ELF-1 (cell line): ENCODE data around the gene PTPN14.
"Not testable (repeated sequence)": the region's sequence is repeated elsewhere in the genome, so short reads cannot be mapped to it uniquely, and the experiment has no call there.

ENCODE experiments used
- DNase-seq: peaks from one replicate; pipeline ENCODE4 v3.0.0-alpha.2; 2016; ENCODE audit warnings: low read depth, low spot score

PTPN14 gene

DNA sequence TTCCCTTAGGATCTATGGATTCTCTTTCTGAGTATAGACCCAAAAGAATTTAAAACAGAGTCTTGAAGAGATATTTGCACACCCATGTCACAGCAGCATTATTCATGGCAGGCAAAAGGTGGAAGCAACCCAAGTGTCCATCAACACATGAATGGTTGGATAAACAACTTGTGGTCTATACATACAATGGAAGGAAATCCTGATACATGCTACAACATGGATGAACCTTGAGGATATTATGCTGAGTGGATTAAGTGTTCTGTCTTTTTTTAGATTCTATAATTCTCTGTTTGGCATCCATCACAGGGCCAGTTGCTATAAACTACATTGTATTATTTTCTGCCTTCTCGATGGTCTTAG is 39.8 kb downstream of the PTPN14 start:
- no peak for DNase-seq

DNA sequence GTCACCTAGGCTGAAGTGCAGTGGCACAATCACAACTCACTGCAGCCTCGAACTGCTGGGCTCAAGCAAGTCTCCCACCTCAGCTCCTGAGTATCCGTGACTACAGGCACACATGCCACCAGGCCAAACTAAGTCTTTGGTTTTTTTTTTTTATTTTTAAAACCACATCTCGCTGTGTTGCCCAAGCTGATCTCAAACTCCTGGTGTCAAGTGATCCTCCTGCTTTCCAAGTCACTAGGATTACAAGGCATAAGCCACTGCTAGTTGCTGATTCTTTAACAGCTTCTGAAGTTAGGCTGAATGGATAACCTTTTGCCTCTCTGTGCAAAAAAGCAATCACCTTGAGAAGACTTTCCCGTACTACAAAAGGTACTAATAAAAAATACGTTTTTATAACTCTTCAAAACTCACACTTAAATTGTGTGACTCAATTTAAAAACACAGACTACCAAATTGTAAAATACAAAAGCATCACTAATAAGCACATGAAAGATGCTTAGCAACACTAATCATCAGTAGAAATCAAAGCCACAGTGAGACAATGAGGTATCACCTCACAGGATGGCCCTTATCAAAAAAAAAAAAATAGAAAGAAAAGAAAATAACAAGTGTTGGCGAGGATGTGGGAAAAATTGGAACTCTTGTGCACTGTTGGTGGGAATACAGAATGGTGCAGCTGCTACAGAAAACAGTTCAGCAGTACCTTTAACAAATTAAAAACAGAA is 40.3 kb downstream of the PTPN14 start:
- no peak for DNase-seq

DNA sequence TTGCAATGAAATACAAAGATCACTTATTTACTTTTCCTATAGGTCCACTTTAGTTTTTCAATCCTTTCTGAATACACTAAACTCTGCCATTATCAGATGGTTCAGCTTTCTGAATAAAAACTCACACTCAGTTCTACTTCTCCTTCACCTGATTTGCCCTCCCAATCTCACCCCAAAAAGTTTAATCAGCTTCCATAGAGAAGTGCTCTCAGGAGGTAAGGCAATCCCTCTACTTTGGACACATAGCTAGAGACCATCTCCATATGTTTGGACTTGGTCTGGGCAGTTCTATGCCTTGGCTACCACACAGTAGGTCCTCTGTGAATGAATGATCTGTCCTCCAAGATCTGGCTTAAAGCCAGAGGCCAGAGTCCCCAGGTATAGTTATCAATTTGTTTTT is 40.9 kb downstream of the PTPN14 start:
- DNase-seq: no peak

DNA sequence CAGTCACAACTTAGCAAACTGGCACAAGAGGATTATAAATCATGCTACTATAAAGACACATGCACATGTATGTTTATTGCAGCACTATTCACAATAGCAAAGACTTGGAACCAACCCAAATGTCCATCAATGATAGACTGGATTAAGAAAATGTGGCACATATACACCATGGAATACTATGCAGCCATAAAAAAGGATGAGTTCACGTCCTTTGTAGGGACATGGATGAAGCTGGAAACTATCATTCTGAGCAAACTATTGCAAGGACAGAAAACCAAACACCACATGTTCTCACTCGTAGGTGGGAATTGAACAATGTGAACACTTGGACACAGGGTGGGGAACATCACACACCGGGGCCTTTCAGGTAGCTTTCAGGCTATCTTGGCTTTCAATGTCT is 41.8 kb downstream of the PTPN14 start:
- not testable (repeated sequence) for DNase-seq

DNA sequence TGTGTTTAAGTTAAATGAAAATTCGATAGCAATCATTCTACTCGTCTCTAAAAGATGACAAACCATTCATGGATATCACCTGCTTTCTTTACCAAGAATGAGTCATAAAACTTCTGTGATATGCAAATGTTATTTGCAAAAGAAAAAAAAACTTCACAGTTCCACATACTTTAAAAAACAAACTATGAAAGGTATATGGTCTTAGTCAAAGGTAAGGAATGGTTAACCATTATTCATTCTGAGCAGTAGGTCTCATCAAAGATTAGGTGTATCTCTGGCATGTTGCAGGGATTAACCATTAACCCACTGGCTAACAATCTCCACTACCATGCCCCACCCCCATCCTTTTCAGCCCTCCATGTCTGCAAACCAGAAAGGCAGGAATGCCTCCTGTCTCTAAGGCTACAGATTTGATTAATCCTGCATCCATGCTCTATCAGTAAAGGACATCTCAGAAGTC is 44.4 kb downstream of the PTPN14 start:
- DNase-seq: no peak

DNA sequence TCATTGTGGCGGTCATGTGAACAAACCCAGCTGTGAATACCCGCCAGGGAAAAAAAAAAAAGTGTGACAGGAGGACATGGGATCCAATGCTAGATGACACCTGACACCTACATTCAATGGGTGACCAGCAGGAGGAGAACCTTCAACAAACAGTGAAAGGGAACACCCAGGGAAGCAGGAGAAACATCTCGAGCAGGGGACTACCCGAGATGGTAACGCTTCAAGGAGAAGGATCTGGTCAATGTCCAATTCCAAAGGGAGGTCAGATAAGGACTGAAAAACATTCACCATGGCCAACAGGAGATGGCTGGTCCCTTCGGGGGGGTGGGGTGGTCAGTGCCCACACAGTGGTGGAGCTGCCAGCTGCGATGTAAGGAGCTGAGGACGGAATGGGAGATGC is 46.3 kb downstream of the PTPN14 start:
- peak; percentile 51 for DNase-seq

DNA sequence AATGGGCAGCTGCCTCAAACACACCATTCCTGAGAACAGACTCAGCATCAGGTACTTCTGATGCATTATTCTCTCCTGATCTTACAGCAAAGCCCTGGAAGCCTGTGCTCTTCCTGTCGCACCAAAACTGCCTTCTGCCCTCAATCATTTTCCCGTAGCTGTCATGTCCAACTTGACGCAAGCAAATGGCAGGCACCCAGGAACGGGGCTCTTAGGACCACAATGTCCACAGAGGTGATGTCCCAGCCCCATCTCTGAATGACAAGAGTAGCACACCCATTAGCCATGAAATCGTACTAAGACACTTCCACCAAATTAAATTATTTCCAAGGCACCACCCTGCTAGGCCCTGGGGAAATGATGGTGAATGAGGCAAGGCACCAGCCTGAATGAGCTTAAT is 47.1 kb downstream of the PTPN14 start:
- DNase-seq: no peak

DNA sequence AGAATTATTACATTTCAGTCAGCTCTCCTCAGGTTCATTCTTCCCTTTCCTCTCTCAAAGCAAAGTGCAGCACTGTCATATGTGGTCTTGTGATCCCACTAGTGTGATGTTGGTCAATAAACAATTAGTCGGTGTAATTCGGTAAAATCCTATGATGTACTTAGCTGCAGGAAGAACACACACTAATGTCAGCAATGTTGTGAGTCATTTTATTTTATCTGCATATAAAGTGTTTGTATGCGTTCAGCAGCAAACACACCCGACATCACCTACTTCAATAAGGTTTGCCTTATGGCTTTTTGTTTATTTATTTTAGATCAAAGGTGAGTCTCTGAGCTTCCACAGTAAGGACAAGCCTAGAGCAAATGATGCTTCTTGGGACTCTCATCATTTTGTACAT is 47.8 kb downstream of the PTPN14 start:
- DNase-seq: no peak

DNA sequence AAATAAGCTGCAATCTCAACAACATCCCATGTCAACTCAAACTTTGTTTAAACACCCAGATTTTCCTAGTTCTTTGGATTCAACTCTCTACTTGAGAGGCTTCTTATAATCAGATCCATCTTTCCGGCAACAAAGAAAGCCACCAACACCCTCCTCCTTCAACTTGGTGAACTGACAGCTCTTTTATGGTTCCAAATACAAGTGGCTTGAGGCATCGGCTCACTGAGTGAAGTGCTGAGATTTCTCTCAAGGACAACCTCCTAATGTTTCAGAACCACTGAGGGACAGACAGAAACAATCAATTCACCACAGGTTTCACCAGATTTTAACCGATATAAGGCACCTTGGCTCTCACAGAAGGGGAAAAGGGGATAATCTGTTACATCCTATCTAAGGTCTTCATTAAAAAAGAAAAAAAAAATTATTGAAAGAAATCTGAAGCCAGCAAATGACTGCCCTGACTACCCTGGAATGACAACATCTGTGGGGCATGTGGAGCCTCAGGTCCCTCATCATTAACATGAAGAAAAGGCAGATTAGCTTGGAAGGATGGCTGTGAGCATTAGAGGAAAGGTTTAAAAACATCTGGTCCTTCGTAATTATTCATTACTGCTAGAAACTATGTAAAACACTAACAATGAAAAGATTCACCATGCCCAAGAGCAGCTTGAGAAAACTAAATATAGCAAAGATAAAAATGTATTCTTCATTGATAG is 50.9 kb downstream of the PTPN14 start:
- peak; percentile 81 for DNase-seq

DNA sequence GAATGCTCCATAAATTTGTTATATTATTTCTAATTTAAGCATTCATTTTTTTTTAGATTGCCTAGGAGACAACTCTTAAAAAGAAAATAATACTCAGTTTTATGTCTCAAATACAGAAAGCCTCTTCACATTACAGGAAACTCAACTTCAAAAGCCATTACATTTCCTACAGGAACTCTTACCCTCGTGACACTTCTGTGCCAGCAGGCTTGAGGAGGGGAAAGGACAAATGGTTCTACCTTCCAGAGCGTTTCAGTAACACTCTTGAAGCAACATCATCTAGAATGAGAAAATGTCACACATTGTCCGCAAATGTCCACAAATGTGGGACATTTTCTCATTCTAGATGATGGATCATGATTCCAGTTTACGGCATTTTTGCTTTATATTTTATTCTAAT is 51.7 kb downstream of the PTPN14 start:
- DNase-seq: no peak

DNA sequence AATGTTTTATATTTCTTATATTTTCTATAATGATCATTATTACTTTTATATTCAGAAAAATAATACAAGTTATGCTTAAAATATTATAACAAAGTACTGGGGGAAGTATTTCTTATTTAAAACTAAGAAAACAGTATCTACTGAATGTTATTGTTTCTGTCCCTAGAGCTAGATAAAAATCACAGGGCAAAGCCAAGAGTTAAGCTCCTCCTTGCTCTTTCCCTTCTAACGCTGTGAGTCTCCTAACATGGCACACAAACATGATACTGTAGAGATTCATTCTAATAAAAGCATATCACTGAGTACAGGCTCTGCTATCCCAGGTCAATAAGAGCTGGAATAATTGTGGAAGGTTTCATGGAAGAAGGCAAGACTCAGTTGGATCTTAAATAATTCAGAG is 53.4 kb downstream of the PTPN14 start:
- no peak for DNase-seq

DNA sequence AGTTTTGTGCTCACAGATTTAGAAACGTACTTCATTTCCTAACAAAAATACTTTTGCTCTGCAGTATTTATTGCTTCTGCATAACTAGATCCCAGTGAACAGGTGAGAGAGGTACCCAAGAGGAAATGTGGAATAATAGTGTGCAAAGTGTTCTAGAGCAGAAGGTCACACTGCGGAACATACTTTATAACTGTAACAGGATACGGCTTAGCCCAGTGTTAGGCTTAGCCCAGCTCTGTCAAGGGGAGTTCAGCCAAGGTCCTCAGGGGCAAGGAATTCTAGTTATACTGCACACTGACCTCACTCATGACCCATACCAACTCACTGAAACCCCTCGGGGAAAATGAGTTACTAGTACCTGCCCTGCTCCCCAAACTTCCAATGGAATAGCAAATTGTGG is 55.3 kb downstream of the PTPN14 start:
- peak; percentile 54 for DNase-seq

DNA sequence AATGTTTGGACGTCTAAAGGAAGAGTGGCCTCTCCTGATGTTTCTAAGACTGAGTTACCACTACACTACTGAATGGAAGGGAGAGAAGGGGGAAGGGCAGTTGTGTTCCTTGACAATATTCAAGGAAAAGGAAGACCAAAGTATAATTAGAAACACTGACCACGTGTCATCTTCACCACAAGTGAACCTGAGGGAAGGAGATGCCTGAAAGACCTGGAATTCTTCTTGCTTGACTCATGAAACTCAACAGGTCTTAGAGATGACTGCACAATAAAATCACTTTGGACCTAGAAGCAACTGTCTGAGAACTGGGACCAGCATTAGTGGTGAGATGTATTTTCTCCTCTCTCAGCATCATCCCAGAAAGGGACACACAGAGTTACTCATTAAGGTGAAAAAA is 56.7 kb downstream of the PTPN14 start:
- DNase-seq: no peak

DNA sequence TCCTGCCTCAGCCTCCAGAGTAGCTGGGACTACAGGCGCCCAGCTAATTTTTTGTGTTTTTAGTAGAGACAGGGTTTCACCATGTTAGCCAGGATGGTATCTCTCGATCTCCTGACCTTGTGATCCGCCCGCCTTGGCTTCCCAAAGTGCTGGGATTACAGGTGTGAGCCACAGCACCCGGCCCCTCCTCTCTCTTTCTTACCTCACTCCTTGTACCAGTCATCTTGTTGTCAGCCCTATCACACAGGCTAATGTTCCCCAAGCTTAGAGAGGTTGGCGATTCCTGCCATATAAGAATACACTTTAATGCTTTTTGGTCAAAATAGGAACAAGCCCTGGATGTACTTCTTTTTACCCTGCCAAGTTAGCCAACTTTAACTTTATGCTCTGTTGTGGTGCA is 57.2 kb downstream of the PTPN14 start:
- DNase-seq: peak; percentile 42

DNA sequence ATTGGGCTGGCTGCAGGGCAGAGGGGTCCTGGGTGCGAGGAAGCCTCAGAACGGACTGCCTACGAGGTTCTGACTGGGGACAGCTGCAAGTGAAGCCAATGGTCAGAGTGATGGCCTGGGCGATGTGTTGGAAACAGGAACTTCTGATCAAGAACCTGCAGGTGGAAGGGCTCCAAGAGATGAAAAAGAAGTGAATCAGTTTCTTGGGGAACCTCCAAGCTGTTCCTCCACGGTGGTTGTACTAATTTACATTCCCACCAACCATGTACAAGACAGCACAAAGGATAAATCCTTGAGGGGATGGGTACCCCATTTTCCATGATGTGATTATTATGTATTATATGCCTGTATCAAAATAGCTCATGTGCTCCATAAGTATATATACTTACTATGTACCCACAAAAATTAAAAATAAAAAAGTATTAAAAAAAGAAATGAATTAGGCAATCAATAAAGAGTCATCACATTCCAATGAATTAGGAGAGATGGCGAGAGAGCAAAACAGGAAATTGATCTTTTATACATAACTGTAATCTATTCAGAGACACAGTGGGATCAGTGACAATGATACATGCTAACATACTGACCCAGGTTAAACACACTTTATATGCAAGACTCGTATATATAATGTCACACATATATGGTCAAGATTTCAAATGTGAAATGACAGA is 58.1 kb downstream of the PTPN14 start:
- DNase-seq: no peak

DNA sequence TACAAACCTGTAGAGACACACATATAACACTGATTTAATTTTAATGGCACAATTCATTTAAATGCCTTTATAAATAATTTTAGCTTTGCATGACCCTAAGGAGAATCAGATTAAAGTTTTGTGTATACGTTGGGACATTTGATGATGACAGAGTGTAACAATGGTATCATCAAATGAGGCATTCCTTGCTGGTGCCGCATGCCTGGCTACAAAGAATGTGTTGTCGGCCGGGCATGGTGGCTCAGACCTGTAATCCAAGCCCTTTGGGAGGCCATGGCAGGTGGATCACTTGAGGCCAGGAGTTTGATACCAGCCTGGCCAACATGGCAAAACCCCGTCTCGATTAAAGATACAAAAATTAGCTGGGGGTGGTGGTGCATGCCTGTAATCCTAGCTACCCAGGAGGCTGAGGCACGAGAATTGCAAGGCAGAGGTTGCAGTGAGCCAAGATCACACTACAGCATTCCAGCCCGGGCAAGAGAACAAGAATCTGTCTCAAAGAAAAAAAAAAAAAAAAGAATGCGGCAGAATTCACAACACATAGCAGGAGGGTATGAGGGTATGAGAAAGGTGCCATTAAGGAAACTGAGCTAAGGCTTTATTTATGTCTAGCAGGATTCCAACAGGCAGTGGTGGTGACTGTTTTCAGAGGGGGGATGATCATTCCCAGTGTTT is 58.9 kb downstream of the PTPN14 start:
- no peak for DNase-seq

DNA sequence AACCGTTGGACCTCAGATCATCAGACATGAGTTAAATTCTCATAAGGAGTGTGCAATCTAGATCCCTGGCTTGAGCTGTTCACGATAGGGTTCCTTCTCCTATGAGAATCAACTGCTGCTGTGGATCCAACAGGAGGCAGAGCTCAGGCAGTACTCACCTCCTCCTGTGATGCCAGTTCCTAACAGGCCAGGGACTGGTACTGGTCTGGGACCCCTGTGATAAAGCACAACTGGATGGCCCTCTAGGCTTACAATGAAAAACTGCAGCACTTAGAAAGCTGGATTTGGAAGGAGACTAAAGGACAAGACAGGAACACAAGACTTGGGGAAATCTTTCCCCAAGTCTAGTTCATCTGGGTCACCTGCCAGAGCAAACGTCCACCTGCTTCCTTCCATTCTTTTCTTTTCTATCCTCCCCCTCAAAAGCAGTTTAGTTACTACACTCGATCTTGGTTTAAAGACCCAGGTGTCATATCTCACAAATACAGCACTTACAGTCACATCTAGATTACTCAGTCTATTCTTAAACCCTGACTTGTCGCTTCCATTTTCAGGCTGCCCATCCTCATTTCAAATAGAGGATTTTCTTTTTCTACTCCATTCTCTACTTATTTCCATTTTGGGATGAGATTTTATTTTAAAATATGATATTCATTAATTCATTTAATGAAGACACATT is 59.8 kb downstream of the PTPN14 start:
- DNase-seq: no peak

DNA sequence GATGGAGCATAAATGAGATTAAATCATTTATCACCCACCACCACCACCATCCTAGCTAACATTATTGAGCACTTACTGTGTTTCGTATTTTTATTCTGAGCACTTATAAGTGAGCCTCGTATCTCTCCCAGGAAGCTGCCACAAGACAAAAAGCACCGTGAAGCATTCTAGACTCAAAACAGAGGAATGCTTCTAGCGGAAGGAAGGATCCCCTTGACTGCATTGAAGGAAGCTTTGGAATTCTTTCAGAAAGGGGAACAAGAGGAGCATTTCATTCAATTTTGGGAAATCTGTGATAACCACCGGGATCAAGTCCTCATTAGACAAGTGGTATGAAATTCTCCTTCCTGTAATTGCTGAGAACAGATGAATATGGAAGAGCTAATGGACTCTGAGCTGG is 66.3 kb downstream of the PTPN14 start:
- no peak for DNase-seq

DNA sequence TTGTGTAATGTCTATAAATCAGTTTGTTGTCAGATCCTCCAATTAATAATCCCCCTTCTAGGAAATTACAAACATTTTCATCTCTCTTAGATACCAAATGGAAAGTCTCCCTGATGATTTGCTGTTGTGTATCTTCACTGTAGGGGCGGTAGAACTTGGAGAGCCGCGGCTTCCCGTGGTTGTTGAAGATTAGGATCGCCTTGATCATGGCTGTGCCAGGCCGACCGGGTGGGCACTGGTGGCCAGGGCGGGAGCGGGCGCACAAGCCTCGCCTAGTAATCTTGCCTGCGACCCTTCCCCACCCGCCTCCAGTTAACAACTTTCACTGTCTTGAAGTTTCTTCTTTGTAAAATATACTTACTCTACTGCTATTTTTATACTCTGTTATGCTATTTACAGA is 68.2 kb downstream of the PTPN14 start:
- not testable (repeated sequence) for DNase-seq

DNA sequence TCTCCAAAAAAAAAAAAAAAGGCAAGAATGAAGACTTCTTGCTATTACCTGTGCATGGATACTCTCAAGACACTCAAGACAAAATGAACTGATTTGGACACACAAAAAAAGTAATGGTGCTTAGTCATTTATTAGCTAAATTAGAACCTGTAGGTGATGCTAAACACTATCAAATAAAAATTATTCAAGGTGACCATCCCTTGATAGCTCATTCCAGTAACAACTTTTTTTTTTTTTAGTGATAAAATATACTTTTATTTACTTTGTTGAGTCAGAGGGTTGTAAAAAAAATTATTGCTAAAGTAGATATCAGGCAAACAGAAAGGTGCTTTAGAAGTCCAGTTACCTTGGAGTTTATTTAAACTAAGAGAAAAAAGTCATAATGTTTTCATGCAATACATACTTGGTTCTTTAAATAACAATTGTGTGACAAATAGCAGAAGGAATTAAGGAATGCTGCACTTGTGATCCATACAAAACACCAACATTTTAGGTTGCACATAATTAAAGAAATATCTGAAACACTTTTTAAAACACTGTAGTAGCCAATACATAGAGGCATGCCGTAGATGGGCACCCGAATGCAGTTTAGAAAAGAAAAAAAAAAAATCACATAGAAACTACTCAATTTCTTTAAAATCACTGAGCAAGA is 69.3 kb downstream of the PTPN14 start:
- DNase-seq: not testable (repeated sequence)
